ENCODE data around the gene BRD1. TPM values are rescaled to one million over a fixed set of nuclear protein-coding genes. Genes with fewer than 3 reads are reported as not detected.

Gene BRD1
- total RNA-seq, 1 donor from 2014 or later, result 34.3 TPM

DNA sequence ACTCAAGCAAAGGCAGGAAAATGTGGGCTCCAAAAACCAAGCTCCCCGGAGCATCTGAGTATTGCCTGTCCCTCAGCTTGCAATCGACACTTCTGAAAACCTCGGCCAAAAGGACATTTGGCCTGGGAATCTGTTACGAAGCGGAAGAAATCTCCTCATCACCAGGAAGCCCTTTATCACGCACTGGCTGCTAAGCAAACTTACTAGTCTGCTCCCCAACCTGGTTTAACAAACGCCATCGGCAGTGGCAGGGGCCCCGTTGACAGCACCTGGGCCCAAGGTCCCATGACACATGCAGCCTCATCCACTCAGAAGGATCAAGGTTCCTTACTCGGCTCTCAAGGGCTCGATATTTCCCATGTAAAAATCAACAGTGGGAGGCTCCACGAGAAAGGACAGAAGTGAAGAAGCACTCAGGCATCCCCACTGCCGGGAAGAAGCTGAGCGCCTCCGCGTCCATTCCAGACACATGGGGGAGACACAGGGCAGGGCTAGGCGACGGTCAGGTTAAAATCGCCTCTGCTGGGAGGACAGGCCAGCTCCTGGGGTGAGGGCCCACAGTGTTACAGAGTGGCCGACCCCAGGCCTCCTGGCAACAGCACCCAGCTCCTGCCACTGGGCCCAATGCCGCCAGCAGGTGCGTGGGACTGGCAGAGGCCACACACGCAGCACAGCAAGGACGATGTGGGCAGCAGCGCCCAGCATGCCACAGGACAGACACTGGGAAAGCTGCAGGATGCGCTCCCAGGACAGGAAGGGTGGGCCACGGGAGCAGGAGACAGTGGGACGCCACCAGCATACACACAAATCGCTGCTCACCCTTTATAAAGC lies 27.1 kb downstream of the BRD1 start:
- TF ChIP-seq, protein P1, sequence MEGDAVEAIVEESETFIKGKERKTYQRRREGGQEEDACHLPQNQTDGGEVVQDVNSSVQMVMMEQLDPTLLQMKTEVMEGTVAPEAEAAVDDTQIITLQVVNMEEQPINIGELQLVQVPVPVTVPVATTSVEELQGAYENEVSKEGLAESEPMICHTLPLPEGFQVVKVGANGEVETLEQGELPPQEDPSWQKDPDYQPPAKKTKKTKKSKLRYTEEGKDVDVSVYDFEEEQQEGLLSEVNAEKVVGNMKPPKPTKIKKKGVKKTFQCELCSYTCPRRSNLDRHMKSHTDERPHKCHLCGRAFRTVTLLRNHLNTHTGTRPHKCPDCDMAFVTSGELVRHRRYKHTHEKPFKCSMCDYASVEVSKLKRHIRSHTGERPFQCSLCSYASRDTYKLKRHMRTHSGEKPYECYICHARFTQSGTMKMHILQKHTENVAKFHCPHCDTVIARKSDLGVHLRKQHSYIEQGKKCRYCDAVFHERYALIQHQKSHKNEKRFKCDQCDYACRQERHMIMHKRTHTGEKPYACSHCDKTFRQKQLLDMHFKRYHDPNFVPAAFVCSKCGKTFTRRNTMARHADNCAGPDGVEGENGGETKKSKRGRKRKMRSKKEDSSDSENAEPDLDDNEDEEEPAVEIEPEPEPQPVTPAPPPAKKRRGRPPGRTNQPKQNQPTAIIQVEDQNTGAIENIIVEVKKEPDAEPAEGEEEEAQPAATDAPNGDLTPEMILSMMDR (IDR thresholded peaks at IDR 0.05), result no peak
- Mint-ChIP-seq H3K27me3 (ENCODE audit: unreplicated experiment) (no peaks in the 10 kb centered on the region), H3K36me3 (ENCODE audit: unreplicated experiment) (peaks cover 37% of the 10 kb centered on the region), H3K4me3 (ENCODE audit: unreplicated experiment) (no peak overlapping the region), H3K9me3 (ENCODE audit: unreplicated experiment) (no peaks in the 10 kb centered on the region), H3K4me1 (ENCODE audit: unreplicated experiment) (no peaks in the 10 kb centered on the region), H3K27ac (ENCODE audit: unreplicated experiment) (no peak overlapping the region)
- no peak for DNase-seq (ENCODE audit: extremely low spot score, unreplicated experiment)

- DNase-seq (ENCODE audit: extremely low spot score, unreplicated experiment), result no peak
- Mint-ChIP-seq H3K27ac (ENCODE audit: unreplicated experiment) (no peak overlapping the region), H3K4me3 (ENCODE audit: unreplicated experiment) (no peak overlapping the region), H3K4me1 (ENCODE audit: unreplicated experiment) (no peaks in the 10 kb centered on the region), H3K9me3 (ENCODE audit: unreplicated experiment) (no peaks in the 10 kb centered on the region), H3K27me3 (ENCODE audit: unreplicated experiment) (no peaks in the 10 kb centered on the region), H3K36me3 (ENCODE audit: unreplicated experiment) (peaks cover 46% of the 10 kb centered on the region)
- TF ChIP-seq, protein P1 (IDR thresholded peaks at IDR 0.05), result no peak
These were observed 28.1 kb downstream of the BRD1 start for GRCh38 chr22:49799431-49800075.

DNA sequence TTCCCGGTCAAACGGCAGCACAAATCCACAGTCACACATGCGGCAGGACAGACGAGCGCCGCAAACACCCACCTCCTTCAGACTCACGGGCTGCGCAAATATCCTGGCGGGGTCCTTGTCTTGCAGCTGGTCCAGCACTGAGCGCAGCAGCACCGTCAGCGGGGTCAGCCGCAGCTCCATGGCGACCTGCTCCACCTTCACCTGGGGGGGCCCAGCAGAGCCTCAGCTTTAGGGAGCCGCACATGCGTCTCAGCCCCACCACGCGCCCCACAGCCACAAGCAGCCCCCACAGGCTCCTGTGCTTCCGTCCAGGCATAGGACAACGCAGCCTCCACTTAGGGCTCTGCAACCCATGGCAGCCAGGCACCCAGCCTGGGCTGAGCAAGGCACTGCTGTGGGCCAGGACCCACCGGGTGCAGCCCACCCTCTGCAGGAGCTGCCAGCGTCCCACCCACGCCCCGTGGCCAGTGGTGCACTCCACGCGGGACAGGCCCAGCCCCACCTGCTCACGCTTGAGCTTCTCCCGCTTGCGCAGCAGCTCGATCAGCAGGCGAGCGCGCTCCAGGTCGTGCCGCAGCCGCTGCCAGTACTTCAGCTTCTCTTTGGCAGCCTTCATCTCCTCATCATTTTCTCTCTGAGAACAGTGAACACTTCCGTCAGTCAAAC lies 29.1 kb downstream of the BRD1 start:
- no peaks in the 10 kb centered on the region for H3K27me3 Mint-ChIP-seq (ENCODE audit: unreplicated experiment)
- H3K36me3 Mint-ChIP-seq (ENCODE audit: unreplicated experiment), result peaks cover 47% of the 10 kb centered on the region
- no peak overlapping the region for H3K4me3 Mint-ChIP-seq (ENCODE audit: unreplicated experiment)

DNA sequence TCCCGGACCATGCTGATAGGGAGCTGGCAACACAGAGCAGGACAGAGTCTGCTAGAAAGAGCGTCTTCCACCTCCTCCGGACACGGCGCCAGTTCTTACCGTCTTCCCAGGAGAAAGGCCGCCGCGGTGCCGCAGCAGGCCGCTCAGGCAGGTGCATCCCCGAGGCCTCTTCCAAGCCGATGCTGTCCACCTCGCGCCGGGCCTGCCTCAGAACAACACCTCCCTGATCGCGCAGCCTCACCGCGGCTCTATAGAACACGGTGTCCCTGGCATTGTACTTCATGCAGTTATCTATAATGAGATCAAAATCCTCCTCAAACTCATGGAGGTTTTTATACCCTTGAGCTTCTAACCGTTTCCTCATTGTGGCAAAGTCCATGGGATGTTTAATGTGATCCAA lies 30.0 kb downstream of the BRD1 start:
- Mint-ChIP-seq H3K27ac (ENCODE audit: unreplicated experiment) (no peak overlapping the region), H3K4me3 (ENCODE audit: unreplicated experiment) (no peak overlapping the region), H3K36me3 (ENCODE audit: unreplicated experiment) (peaks cover 50% of the 10 kb centered on the region), H3K4me1 (ENCODE audit: unreplicated experiment) (no peaks in the 10 kb centered on the region), H3K27me3 (ENCODE audit: unreplicated experiment) (no peaks in the 10 kb centered on the region), H3K9me3 (ENCODE audit: unreplicated experiment) (no peaks in the 10 kb centered on the region)
- TF ChIP-seq, protein P1 (IDR thresholded peaks at IDR 0.05), result no peak
- no peak for DNase-seq (ENCODE audit: extremely low spot score, unreplicated experiment)

More for the DNA sequence above, 29.1 kb downstream of the BRD1 start:
- Mint-ChIP-seq H3K9me3 (ENCODE audit: unreplicated experiment) (no peaks in the 10 kb centered on the region), H3K27ac (ENCODE audit: unreplicated experiment) (no peak overlapping the region), H3K4me1 (ENCODE audit: unreplicated experiment) (no peaks in the 10 kb centered on the region)
- TF ChIP-seq, protein P1 (IDR thresholded peaks at IDR 0.05), result no peak
- no peak for DNase-seq (ENCODE audit: extremely low spot score, unreplicated experiment)

All from osteocyte (in vitro differentiated cells).